GM19397 (cell line): ENCODE results near the gene USP33.
"Not testable (repeated sequence)": the region's sequence is repeated elsewhere in the genome, so short reads cannot be mapped to it uniquely, and the experiment has no call there.

Experiments
- ATAC-seq: cut with Tn5 transposase; IDR thresholded peaks from one replicate; pipeline ENCODE4 v1.9.1; 2021; ENCODE audit warnings: mild to moderate bottlenecking, moderate library complexity; ENCODE audit not compliant: unreplicated experiment

USP33 gene

DNA sequence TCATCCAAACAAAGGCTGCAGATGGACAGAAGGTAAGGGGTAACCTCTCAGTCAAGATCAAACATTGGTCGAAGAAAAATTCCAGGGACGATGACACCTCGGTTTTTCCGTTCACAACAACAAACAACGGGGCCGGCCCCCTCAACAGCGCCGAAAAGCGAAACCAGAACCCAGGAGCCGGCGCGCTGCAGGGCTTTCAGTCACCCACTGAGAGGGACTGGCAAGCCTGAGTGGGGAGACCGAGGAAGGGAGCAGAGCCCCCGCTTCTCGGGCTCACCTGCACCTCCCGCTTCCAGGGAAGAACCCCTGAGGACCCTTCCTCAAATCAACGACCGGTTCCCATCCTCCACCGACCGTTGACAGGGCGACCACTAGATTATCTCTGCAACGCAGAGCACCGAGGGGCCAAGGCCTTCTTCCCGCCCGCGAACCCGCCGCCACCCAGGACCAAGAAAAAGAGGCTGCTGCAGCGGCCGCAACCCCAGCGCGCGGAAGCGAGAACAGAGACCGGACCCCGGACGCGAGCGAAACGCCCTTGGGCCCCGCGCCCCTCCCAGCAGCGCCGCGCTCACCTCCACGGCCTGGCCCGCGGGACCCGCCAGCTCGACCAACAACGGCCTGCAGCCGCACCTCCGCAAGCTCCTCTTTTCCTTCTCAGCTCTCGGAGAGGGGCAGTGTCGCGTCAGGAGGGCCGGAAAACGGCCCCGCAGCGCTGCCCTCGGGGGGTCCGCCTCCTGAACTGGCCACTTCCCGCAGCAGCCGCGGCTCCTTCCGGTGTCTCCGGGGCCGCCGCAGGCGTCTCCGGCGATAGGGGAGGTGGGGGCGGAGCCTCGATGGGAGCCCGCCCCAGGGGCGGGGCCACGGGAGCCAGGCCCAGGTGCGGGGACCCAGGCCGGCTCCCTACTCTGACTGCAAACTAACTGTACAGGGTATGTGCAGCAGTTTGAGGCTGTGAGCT, at the start of gene USP33:
USP33 (minus strand) TSS at position 782 of the 958 bp plus-strand sequence. CDS start 18,155 bp downstream, outside the sequence.
- ATAC-seq = peak; percentile 98

DNA sequence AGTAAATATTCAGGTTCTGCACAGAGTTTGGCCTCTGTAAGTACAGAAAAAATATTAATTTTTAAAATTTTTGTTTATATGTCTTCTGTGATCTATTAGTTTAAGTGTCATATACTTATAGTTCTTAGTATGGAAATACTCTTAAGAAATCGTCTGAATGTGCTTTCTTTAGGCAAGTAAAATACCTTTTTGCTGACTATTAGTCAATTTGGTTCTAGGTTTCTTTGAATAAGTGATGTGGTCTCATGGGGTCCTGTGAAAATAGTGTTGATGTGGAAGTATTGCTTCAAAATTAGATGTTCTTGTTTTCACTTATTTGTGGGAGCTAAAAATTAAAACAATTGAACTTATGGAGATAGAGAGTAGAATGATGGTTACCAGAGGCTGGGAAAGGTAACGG, 43.7 kb upstream of the USP33 start:
- no peak for ATAC-seq

DNA sequence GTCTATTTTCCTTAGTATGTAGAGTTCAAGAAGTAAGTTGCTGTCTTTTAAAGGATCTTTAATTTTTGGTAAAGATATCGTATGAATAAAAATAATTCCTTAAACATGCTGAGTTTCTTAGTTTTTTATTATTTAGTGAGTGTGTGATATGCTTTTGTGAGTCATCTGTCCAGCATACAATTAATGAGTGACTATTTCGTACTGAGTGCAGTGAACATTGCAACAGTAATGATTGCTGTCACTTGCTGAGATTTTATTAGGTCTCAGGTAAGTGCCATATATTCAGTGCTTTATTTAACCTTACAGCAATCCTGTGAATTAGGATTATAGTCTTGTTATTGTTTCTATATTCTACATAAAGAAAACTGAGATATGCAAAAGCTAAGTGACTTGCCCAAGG, 42.4 kb upstream of the USP33 start:
- ATAC-seq = no peak

DNA sequence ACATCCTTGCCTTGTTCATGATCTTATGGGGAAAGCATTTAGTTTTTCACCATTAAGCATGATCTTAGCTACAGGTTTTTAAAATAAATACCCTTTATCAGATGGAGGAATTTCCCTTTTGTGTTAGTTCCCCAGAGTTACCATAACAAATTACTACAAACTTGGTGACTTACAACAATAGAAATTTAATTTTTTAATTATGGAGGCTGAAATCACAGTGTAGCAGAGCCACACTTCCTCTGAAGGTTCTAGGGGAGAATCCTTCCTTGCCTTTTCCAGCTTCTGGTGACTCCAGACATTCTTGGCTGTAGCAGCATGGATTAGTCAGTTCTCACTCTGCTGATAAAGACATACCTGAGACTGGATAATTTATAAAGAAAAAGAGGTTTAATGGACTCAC, 38.3 kb upstream of the USP33 start:
- ATAC-seq = no peak

DNA sequence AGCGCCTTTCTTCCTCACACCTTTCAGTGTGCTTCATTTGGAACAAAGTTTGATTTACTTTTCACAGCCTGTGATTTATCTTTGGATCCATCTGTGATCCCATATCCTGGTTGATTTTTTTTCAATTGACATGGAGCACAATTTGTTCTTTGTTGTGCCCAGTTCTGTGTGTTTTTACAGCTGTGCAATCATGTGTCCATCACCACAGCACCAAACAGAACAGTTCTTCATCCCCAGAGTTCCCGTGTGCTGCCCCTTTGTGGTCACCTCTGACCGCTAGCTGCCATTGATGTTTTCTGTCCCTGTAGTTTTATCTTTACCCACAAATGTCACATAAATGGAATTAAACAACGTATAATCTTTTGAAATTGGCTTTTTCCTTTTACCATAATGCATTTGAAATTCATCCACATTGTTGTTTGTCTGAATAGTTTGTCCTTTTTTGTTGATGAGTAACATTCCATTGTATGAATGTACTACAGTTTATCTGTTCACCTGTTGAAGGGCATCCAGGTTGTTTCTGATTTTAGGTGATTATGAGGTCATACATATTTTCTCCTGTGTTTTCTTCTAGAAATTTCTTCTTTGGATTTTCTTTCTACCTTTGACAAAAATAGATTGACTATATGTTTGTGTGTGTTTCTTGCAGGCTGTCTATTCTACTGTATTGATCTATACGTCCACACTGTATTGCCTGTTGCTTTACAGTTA, 37.2 kb upstream of the USP33 start:
- no peak for ATAC-seq

DNA sequence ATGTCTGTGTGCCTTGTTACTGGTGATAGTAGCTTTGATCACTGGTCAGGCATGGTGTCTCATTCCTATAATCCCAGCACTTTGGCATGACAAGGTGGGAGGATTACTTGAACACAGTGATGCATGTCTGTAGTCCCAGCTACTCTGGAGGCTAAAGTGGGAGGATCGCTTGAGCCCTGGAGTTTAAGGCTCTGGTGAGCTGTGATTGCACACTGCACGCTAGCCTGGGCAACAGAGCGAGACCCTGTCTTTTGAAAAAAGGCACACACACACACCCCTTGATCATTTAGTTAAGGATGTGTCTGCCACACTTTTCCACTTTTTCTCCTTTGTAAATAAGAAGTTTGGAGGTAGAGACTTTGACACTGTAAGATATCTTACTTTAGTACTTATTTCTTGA, 34.9 kb upstream of the USP33 start:
- ATAC-seq = no peak

DNA sequence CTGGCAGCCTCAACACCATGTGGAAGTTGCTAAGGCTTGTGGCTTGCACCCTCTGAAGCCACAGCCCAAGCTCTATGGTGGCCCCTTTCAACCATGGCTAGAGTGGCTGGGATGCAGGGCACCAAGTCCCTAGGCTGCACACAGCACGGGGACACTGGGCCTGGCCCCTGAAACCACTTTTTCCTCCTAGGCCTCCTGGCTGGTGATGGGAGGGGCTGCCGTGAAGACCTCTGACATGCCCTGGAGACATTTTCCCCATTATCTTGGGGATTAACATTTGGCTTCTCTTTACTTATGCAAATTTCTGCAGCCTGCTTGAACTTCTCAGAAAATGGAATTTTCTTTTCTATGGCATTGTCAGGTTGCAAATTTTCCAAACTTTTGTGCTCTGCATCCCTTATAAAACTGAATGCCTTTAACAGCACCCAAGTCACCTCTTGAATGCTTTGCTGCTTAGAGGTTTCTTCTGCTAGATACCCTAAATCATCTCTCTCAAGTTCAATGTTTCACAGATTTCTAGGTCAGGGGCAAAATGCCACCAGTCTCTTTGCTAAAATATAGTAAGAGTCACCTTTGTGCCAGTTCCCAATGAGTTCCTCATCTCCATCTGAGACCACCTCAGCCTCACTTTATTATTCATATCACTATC, 26.6 kb upstream of the USP33 start:
- ATAC-seq = not testable (repeated sequence)

DNA sequence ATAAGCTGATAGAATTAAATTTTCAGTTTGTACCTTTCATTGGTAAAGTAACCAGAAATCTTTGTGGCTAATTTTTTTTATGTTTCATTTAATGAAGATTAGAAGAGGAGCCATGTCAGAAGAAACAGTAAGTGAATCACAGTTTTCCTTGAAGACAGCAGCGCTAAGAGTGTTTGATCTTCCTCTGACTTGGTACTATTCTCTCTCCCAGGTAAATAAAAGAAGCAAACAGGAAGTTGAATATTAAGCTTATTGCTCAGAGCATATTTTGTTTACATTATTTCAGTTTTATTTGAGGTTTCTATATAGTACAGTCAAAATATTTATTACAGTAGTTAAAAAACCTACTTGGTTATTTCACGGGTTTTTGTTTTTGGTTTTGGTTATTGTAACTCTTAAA, 23.5 kb upstream of the USP33 start:
- no peak for ATAC-seq

DNA sequence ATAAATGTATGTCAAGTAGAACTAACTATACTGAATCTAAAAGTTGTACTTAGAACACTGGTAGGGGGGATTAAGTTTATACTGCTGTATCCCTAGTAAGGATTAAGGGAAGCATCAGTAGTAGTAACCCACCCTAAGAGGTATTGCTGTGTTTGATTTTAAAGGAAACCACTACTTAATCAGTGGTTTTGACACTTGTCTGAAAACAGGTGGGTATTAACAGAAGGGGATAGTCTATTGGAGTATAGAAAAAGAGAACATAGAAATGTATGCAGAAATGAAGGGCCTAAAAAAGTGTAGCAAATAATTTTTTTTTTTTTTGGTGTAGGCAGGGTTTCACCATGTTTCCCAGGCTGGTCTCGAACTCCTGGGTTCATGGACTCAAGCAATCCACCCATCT, 22.0 kb upstream of the USP33 start:
- ATAC-seq = no peak

DNA sequence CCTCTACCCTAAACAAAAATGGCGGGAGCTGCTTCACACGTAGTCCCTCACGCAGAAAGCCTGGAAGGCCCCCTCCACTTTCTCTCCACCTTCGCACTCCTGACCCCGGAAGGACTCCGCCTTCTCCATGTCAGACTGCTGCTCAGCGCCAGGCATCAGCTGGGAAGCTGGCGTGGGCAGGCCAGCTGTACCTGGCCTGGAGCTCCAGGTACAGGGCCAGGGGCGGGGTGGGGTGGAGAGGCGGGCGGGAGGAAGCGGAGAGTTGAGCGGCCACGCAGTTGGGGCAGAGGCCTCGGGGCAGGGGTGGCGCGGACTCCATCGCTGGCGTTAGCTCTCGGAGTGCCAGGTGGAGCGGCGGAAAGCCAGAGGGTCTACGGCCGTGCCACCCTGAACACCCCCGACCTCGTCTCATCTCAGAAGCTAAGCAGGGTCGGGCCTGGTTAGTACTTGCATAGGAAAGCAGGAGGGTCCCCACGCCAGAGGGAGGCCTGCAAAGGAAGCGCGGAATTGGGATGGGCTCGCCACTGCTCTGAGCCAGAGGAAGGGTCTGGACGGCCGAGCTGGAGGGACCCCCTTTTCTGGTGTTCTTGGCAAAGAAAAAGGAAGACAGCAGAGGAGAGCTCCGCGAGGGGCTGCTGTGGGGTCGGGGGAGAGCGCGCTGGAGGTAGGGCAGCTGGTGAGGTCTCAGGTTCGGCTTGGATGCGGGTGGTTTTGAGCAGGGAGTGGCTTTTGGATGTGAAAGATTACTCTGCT, 20.1 kb upstream of the USP33 start, which contains the start of gene MIGA1:
MIGA1 (plus strand) TSS at position 121 of the 753 bp plus-strand sequence. CDS start 3,604 bp downstream, outside the sequence.
- peak; percentile 96 for ATAC-seq

DNA sequence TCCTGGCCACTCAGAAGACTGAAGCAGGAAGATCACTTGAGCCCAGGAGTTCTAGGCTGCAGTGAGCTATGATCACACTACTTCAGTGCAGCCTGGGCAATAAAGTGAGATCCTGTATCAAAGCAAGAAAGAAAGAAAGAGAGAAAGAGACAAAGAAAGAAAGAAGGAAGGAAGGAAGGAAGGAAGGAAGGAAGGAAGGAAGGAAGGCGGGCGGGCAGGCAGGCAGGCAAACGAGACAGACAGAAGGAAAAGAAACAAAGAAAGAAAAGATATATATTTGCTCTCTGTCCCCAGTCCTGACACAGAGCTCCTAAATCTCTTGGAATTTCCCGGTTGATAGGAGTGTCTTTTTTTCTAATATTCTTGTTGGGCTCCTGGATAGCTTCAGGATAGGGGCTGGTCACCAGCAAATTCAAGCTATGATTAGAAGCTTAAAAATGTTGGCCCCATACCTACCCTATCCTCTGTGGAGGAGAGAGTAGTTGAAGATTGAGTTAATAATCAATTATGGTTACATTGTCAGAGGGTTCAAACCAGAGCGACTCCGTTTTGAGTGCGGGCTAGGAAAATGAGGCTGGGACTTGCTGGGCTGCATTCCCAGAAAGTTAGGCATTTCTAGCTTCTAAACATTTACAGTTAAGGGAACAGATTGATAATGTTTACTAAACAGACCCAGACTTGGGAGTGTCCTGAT, 16.5 kb upstream of the USP33 start:
- no peak for ATAC-seq

DNA sequence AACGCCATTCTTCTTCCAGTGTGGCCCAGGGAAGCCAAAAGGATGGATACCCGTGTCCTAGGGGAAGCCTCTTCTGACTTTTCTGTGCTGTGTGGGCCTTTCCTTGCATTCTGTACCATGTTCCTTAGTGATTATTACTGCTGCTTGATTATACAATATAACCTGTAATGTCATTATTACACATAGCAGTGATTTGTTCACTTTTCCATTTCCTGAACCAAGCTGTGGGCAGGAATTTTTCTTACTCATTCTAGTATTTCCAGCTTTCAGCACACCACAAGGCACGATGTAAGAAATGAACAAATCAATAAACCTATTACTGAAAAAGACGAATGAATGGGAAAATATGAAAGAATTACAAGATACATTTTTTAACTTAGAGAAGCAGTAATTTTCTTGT, 8.4 kb upstream of the USP33 start:
- ATAC-seq = no peak

DNA sequence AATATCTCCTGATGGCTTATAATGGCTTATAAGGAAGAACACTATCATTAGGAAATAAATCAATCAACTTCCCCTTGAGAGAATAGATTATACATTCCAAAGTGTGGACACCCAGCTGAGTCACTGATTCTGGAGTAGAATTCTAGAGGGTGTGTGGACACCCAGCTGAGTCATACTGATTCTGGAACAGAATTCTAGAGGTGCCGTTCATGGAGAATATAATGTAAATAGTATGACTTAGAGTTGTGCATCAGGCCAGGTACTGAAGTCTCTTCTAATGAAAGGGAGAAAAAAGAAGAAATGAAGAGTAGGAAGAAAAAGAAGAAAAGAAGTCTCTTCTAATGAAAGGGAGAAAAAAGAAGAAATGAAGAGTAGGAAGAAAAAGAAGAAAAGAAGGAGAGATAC, 2.4 kb upstream of the USP33 start:
- ATAC-seq = no peak

DNA sequence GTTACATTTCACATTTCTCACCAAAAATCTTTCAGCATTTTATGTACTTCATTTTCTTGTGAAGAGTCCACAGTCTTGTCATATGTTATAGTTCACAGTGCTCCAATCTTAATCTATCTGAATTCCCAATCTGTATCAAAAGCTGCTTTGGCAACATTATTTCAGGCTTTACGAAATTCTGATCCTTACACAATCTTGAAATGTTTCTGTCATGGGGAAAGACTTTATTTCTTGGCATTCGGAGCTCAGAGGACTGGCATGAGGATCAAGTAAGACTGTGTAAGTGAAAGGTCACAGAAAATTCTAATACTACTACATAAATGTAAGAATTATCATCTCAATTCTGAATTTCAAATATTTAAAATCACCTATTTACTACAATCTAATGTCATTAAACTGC, 2.0 kb downstream of the USP33 start:
- ATAC-seq = no peak

DNA sequence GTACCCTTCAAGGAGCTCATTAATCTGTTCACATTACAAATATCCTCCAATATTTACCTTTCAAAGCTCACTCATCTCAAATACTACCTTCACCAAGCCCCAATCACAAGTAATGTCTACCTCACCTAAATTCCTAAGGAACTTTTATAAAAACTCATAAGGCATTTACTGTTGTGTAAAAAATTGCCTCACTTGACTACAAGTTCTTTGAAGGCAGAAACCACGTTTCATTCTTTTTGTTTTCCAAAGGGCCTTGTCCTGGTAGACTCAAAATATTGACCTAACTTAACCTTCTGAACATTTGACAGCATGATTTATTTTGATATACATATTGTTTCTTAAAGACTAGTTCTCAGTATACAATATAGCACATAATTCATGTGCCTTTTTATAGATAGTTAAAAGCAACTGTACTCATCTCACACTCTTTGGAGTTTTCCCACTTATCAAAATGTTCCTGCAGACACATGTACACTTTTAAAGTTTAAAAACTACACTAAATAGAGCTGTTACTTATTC, 2.5 kb downstream of the USP33 start:
- no peak for ATAC-seq

DNA sequence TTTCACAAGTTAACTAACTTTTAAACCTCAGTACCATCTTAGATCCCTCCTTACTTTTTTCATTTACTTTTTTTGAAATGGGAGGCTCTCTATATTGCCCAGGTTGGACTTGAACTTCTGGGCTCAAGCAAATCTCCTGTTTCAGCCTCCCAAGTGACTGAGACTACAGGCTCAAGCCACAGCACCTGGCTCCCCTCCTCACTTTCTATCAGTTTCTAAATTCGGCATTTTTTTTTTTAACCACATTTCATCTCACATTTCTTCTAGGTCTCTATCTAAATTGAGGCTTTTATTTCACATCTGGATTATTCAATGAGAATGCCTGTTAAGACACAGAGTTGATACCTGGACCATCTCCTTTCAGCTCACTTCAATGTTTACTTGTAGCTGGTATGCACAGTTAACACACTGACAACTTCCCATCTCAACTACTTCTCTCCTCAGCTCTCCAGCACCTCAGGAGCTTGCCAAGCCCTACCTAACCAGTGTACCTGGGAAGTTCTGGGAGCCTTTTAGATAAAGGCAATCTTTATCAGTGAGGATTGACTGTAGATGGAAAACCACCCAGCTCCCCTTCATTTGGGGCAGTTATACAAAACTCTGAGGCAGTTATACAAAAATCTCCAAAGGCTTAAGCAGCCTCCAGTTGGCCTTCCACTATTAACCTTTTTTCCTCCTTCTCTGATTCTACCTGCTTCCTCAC, 3.4 kb downstream of the USP33 start:
- no peak for ATAC-seq

DNA sequence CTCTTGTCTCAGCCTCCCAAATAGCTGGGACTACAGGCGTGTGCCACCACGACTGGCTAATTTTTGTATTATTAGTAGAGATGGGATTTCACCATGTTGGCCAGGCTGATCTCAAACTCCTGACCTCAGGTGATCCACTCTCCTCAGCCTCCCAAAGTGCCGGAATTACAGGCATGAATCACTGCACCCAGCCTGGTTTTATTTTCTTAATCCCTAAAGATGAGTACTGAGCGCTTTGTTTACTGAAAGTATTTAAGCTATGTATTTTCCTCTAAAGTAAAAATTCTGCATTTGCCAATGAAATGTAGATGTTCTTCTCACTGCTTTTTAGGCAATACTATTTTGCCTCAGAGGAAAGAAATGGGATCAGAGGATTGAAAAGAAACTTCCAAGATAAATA, 10.2 kb downstream of the USP33 start:
- ATAC-seq = not testable (repeated sequence)

DNA sequence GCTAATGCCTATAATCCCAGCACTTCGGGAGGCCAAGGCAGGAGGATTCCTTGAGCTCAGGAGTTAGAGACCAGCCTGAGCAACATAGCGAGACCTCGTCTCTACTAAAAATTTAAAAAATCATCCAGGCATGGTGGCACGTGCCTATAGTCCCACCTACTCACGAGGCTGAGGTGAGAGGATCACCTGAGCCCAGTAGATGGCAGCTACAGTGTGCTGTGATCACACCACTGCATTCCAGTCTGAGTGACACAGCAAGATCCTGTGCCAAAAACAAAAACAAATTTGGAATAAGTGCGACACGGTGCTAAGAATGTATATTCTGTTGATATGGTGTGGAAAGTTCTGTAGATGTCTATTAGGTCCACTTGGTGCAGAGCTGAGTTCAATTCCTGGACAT, 15.1 kb downstream of the USP33 start:
- ATAC-seq = no peak

DNA sequence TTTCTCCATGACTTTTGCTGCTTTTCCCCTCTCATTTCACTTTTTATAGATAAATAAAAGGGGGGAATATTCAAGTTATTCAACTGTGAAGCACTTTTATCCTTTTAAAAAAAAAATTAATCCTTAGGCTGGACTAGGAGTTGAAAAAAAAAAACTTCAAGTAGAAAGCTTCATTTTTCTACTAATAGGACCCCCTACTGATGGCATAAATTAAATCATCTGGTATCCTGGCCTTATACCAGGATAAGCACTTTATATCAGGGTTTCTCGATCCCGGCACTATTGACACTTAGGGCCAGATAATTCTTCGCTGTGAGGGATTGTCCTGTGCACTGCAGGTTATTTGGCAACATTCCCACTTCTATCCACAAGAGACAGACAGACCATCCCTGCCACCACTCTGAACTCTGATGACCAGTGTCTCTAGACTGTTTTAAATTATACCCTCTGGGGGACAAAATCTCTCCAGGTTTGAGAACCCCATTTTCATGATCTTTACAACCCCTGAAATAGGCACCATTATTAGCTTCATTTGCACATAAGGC, 17.6 kb downstream of the USP33 start:
- no peak for ATAC-seq
